Renal cortical epithelial cell (primary cell): ENCODE data around the gene DUSP22. TPM values are rescaled to one million over a fixed set of nuclear protein-coding genes. Genes with fewer than 3 reads are reported as not detected.
A peak's percentile ranks its signal among the peaks of the same experiment; 100 is the strongest.

Source experiments
- DNase-seq: peaks from one replicate; pipeline ENCODE4 v3.0.0-alpha.2; 2011; ENCODE audit warnings: low read depth
- total RNA-seq: library from RNA; depleted of rRNA; stranded (reverse); fragments of >200 nt; gene quantifications from 2 replicates; pipeline ENCODE4 v1.2.3, GENCODE V29; 2014

The DUSP22 gene
- total RNA-seq, 1 donor from 2014 or later: 31.1 TPM

- DNase-seq: no peak
Measured at GRCh38 chr6:351867-352289, 59.6 kb downstream of the DUSP22 start.

- no peak for DNase-seq
Measured at GRCh38 chr6:352474-352873, 60.2 kb downstream of the DUSP22 start.

GRCh38 chr6:352896-353470 lies 60.7 kb downstream of the DUSP22 start:
- no peak for DNase-seq

- peak; percentile 15 for DNase-seq
Measured at GRCh38 chr6:353642-354614, 61.6 kb downstream of the DUSP22 start.

GRCh38 chr6:354631-355280 lies 62.5 kb downstream of the DUSP22 start:
- no peak for DNase-seq

- no peak for DNase-seq
Measured at GRCh38 chr6:355373-356208, 63.3 kb downstream of the DUSP22 start.

- no peak for DNase-seq
Measured at GRCh38 chr6:356828-357251, 64.6 kb downstream of the DUSP22 start.

GRCh38 chr6:357261-357790 lies 65.0 kb downstream of the DUSP22 start:
- DNase-seq: no peak

GRCh38 chr6:357791-358341 lies 65.6 kb downstream of the DUSP22 start:
- no peak for DNase-seq

- DNase-seq: no peak
Measured at GRCh38 chr6:358432-358831, 66.1 kb downstream of the DUSP22 start.

- DNase-seq: no peak
Measured at GRCh38 chr6:358847-359246, 66.6 kb downstream of the DUSP22 start.

- DNase-seq: no peak
Measured at GRCh38 chr6:359261-360035, 67.2 kb downstream of the DUSP22 start.

- no peak for DNase-seq
Measured at GRCh38 chr6:360349-360748, 68.1 kb downstream of the DUSP22 start.

GRCh38 chr6:360764-361373 lies 68.6 kb downstream of the DUSP22 start:
- DNase-seq: no peak

GRCh38 chr6:361411-362132 lies 69.3 kb downstream of the DUSP22 start:
- no peak for DNase-seq

- DNase-seq: no peak
Measured at GRCh38 chr6:362231-362923, 70.1 kb downstream of the DUSP22 start.

- DNase-seq: no peak
Measured at GRCh38 chr6:362924-363249, 70.6 kb downstream of the DUSP22 start.

GRCh38 chr6:363291-363690 lies 71.0 kb downstream of the DUSP22 start:
- DNase-seq: no peak

GRCh38 chr6:363909-364308 lies 71.6 kb downstream of the DUSP22 start:
- no peak for DNase-seq
